SU-DHL-6 (cell line): Measurements from ENCODE around the gene FADS1.
A peak's percentile ranks its signal among the peaks of the same experiment; 100 is the strongest.

Experiments used
- H2AFZ ChIP-seq: fragments of 200-600 bp; sonication (generic); 2 replicates; pipeline ENCODE4 v1.6.1; 2014; ENCODE audit warnings: low read depth, mild to moderate bottlenecking, moderate library complexity, mixed read lengths, antibody characterized with exemption, low read length; ENCODE audit not compliant: severe bottlenecking
- H3F3A ChIP-seq: fragments of 200-600 bp; shearing (Covaris generic); 2 replicates; pipeline ENCODE4 v1.6.0; 2016; ENCODE audit warnings: antibody characterized with exemption, mild to moderate bottlenecking; ENCODE audit not compliant: insufficient read depth
- H3K27ac ChIP-seq: fragments of 200-600 bp; sonication (generic); 2 replicates; pipeline ENCODE4 v1.5.1; 2016; ENCODE audit warnings: low read depth, mild to moderate bottlenecking, low read length, moderate library complexity, mixed read lengths
- H3K27me3 ChIP-seq: fragments of 200-600 bp; sonication (generic), shearing (Covaris generic); 2 replicates; pipeline ENCODE4 v1.6.0; 2014; ENCODE audit warnings: mild to moderate bottlenecking, low read length
- H3K36me3 ChIP-seq: fragments of 200-600 bp; sonication (generic); 2 replicates; pipeline ENCODE4 v1.6.1; 2014; ENCODE audit warnings: mild to moderate bottlenecking, low read length, mixed read lengths
- H3K4me2 ChIP-seq: fragments of 300-600, 200-600 bp; shearing (Covaris generic), sonication (generic); 2 replicates; pipeline ENCODE4 v1.6.0; 2014; ENCODE audit warnings: low read length, low read depth, mild to moderate bottlenecking; ENCODE audit not compliant: poor library complexity, severe bottlenecking
- H3K4me3 ChIP-seq: fragments of 200-600 bp; sonication (generic); 2 replicates; pipeline ENCODE4 v1.5.1; 2014; ENCODE audit warnings: antibody characterized with exemption, low read length, mild to moderate bottlenecking, mixed read lengths; ENCODE audit not compliant: insufficient read depth, poor library complexity, severe bottlenecking
- H3K79me2 ChIP-seq: fragments of 200-600 bp; sonication (generic); 2 replicates; pipeline ENCODE4 v1.6.1; 2014; ENCODE audit warnings: mild to moderate bottlenecking, low read length, moderate library complexity; ENCODE audit not compliant: insufficient read depth
- H3K9ac ChIP-seq: fragments of 200-600 bp; sonication (generic); 2 replicates; pipeline ENCODE4 v1.7.0; 2014; ENCODE audit warnings: mild to moderate bottlenecking, low read length
- H3K9me2 ChIP-seq: fragments of 200-600 bp; sonication (generic); replicated peaks from 2 replicates; pipeline ENCODE4 v1.6.1; 2014; ENCODE audit warnings: low read length; ENCODE audit not compliant: insufficient read depth
- H3K9me3 ChIP-seq: fragments of 200-600 bp; sonication (generic); 2 replicates; pipeline ENCODE4 v1.6.1; 2014; ENCODE audit warnings: low read length, mixed read lengths; ENCODE audit not compliant: insufficient read depth
- H4K20me1 ChIP-seq: fragments of 200-600 bp; sonication (generic); 2 replicates; pipeline ENCODE4 v1.6.1; 2014; ENCODE audit warnings: low read depth, mild to moderate bottlenecking, antibody characterized with exemption, low read length, moderate library complexity, mixed read lengths
- CTCF ChIP-seq: fragments of 200-600 bp; sonication (generic); IDR thresholded peaks from one replicate; pipeline ENCODE4 v1.5.1; 2017; ENCODE audit warnings: antibody characterized with exemption, mild to moderate bottlenecking, low read length, moderate library complexity; ENCODE audit not compliant: insufficient read depth, poor library complexity, severe bottlenecking
- EZH2phosphoT487 ChIP-seq: fragments of 200-600 bp; sonication (generic), shearing (Covaris generic); conservative IDR thresholded peaks from 2 replicates; pipeline ENCODE4 v1.6.1; 2018; ENCODE audit warnings: mild to moderate bottlenecking, antibody characterized with exemption, low read length, moderate library complexity, mixed read lengths

The FADS1 gene

GRCh38 chr11:61777234-61778090 lies 39.3 kb downstream of the FADS1 start:
- Histone ChIP-seq H2AFZ (no peak overlapping the region), H3K9ac (no peak overlapping the region), H3K36me3 (no peaks in the 10 kb centered on the region), H3K4me3 (no peak overlapping the region), H3K79me2 (no peaks in the 10 kb centered on the region), H3K9me3 (no peaks in the 10 kb centered on the region), H4K20me1 (no peaks in the 10 kb centered on the region), H3K27ac (no peak overlapping the region), H3K9me2 (no peaks in the 10 kb centered on the region), H3K4me2 (no peak overlapping the region), H3K27me3 (no peaks in the 10 kb centered on the region), H3F3A (no peaks in the 10 kb centered on the region)
- TF ChIP-seq CTCF (no peak), EZH2phosphoT487 (no peak)

GRCh38 chr11:61776561-61777075 lies 40.2 kb downstream of the FADS1 start:
- no peaks in the 10 kb centered on the region for H3K9me2 ChIP-seq
- no peak overlapping the region for H3K9ac ChIP-seq
- H3K27me3 ChIP-seq = no peaks in the 10 kb centered on the region
- TF ChIP-seq CTCF = peak; percentile 58
- TF ChIP-seq EZH2phosphoT487 = no peak
- no peaks in the 10 kb centered on the region for H3K79me2 ChIP-seq
- no peak overlapping the region for H3K4me2 ChIP-seq
- H2AFZ ChIP-seq = no peak overlapping the region
- no peaks in the 10 kb centered on the region for H4K20me1 ChIP-seq
- no peaks in the 10 kb centered on the region for H3K36me3 ChIP-seq
- H3K9me3 ChIP-seq = no peaks in the 10 kb centered on the region
- no peaks in the 10 kb centered on the region for H3F3A ChIP-seq
- no peak overlapping the region for H3K27ac ChIP-seq
- no peak overlapping the region for H3K4me3 ChIP-seq

- no peaks in the 10 kb centered on the region for H3K36me3 ChIP-seq
- no peaks in the 10 kb centered on the region for H3K27me3 ChIP-seq
- H3K4me2 ChIP-seq = no peak overlapping the region
- no peak overlapping the region for H3K9ac ChIP-seq
- no peaks in the 10 kb centered on the region for H3F3A ChIP-seq
- H2AFZ ChIP-seq = no peak overlapping the region
- no peak overlapping the region for H3K4me3 ChIP-seq
- TF ChIP-seq CTCF = no peak
- no peak for TF ChIP-seq EZH2phosphoT487
- no peaks in the 10 kb centered on the region for H3K9me2 ChIP-seq
- no peaks in the 10 kb centered on the region for H4K20me1 ChIP-seq
- no peaks in the 10 kb centered on the region for H3K9me3 ChIP-seq
- no peak overlapping the region for H3K27ac ChIP-seq
- H3K79me2 ChIP-seq = no peaks in the 10 kb centered on the region
Observed at GRCh38 chr11:61775606-61776554, 40.9 kb downstream of the FADS1 start.
